Measurements from ENCODE around the gene IRS1.

The IRS1 gene

DNA sequence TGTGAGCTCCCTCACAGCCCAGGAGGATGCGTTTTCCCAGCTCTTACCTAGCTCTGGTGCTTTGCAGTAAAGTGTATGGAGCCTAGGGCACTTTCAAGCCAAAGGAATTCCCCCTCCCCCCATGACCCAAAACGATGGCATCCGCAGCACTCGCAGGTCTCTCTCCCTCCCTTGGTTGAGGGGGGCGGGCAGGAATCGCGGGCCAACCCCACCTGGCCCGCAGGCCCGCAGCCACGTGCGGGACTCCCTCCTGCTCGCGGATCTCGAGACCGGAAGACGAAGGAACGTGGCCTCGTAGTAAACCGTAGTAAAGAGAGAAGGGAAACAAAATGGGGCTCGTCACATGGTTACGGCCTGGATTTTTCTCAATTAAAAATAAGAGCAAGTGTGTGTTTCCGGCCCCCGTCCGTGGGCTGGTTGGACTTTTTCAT is 8.5 kb downstream of the IRS1 start:
- DNase-seq (ENCODE audit: low spot score), result peak; percentile 77

GRCh38 chr2:226790431-226790830 is 9.2 kb downstream of the IRS1 start:
- DNase-seq (ENCODE audit: low spot score), result peak; percentile 15

- no peak for DNase-seq (ENCODE audit: low spot score)
Measured at GRCh38 chr2:226790011-226790410, 9.6 kb downstream of the IRS1 start.

DNA sequence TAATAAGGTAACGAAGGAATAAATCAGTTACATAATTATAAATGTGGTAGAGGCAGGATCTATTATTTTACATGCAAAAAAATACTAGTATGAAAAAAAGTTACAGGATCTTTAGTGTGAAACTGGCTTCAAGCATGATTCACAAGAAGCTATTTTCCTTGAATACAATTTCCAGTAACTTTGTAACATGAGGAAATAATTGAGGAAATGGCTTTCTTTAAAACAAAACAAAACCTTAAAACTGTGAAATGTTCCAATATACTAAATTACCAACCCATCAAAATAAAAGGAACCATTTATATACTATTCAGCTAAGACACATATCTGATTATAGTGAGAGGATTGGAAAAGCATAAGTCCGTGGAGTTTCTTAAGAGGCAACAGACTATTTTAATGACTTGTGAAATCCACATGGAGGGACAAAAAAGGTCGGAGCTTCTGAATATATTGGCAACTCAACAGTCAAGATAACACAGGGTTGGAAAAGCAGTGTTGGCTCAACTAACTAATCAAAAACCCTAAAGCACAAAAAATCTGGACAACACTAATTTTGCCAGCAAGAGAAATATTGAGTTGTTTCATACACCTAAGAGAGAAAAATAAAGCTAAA is 10.6 kb downstream of the IRS1 start:
- DNase-seq (ENCODE audit: low spot score), result no peak

- DNase-seq (ENCODE audit: low spot score), result no peak
Measured at GRCh38 chr2:226788064-226788463, 11.6 kb downstream of the IRS1 start.

DNA sequence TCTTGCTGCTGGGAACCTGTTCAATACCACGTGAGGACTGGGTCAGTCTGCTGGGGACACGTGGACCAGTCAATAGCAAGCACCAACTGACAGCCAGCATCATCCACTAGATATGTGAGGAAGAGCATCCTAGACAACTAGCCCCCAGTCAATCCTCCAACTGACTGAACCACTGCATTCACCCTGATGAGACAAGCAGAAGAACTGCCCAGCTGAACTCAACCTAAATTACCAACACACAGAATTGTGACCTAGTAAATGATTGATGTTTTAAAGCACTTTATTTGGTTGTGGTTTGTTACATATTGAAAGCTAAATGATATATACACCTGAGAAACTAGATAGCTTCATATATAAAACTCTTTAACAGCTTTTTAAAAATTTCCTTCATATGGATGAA is 15.7 kb downstream of the IRS1 start:
- no peak for DNase-seq (ENCODE audit: low spot score)

DNA sequence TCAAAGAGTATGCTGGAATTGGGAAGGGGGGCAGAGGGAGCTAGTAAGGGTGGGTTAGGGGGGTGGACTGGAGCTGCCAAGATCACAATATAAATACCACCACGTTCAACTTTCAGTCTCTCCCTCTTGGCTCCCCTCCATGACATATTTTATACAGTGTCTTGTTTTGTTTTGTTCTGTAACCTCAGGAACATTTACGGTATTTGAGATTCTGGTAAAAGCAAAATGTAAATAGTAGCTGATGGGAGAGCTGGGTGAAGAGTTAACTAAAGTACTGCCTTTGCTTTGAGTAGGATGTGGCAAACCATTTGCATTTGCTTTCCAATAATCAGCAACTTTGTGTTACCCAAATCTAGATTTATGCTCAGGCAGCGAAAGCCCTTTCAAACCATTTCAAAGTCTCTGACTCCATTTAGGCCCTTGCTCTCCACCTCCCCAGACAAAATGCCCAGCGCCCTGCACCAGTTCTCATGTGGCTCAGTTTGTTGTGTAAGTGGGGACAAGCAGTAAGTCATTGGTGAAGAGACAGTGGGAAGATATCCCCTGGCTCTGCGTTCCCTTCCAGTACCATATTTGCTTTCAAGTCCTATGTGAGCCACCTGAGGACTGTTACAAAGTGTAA is 17.4 kb downstream of the IRS1 start:
- no peak for DNase-seq (ENCODE audit: low spot score)

- DNase-seq (ENCODE audit: low spot score), result no peak
Measured at GRCh38 chr2:226780431-226780830, 19.2 kb downstream of the IRS1 start.

DNA sequence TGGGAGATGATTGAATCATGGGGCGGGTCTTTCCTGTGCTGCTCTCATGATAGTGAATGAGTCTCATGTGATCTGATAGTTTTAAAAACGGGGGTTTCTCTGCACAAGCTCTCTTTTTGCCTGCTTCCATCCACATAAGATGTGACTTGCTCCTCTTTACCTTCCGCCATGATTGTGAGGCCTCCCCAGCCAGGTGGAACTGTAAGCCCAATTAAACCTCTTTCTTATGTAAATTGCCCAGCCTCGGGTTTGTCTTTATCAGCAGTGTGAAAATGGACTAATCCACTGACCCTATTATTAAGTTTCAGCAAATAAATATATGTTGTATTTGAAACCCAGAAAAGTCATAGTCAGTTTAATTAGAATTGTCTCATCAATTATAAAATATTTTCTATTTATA is 22.0 kb downstream of the IRS1 start:
- no peak for DNase-seq (ENCODE audit: low spot score)

DNA sequence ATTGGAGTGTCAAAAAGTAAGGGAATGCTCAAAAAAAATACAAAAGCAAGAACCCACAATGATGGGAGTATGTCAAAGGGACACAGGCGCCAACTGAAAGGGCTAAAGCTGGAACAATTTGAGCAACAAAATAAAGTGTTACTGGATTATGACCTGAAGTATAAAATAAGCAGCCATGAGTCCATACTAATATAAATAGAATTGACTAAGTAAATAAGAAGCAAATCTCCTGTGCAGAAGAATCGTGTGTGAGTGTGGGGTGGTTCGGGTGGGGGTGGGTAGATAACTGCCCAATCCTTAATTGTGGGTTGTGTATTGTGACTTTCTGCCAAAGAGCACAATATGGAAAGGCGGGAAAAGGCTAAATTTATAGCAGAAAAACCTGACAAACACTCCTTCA is 23.5 kb downstream of the IRS1 start:
- DNase-seq (ENCODE audit: low spot score), result no peak

- DNase-seq (ENCODE audit: low spot score), result no peak
Measured at GRCh38 chr2:226775032-226775509, 24.5 kb downstream of the IRS1 start.

DNA sequence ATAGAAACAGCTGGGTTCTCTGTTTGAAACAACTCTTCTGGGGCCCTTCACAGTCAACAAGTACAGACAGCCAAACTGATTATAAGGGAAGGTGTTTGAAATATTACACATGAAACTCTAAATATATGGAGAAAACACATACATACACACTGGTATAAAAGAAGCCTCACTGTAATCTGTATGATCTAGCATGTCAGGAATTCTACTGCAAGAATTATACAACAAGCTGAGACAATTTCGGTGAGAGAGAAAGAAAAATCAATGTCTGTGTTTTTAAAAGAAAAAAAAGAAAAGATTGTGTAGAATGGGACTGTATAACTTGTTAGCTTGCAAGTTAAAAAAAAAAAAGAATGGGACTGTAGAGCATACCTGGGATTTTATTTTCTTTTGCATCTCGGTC is 26.3 kb downstream of the IRS1 start:
- no peak for DNase-seq (ENCODE audit: low spot score)

GRCh38 chr2:226772389-226773179 is 27.0 kb downstream of the IRS1 start:
- DNase-seq (ENCODE audit: low spot score), result peak; percentile 20

DNA sequence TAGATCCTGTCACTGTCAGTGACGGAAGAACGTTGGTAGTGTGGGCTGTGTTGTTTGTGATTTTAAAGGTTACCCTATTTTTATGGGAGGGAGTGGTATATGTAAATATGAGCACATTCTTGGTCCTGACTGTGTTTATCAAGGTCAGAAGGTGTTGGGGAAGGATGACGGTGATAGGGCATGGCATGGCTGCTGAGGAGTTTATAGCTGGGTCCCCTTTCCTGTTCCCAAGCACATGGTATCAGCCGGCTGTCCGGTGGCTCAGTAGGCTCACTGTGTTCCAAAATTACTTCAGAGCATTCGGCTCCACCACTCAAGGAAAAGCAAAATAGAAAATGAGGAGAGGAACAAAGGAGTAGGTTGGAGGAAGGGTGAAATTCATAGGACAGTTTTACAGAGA is 28.6 kb downstream of the IRS1 start:
- DNase-seq (ENCODE audit: low spot score), result no peak

DNA sequence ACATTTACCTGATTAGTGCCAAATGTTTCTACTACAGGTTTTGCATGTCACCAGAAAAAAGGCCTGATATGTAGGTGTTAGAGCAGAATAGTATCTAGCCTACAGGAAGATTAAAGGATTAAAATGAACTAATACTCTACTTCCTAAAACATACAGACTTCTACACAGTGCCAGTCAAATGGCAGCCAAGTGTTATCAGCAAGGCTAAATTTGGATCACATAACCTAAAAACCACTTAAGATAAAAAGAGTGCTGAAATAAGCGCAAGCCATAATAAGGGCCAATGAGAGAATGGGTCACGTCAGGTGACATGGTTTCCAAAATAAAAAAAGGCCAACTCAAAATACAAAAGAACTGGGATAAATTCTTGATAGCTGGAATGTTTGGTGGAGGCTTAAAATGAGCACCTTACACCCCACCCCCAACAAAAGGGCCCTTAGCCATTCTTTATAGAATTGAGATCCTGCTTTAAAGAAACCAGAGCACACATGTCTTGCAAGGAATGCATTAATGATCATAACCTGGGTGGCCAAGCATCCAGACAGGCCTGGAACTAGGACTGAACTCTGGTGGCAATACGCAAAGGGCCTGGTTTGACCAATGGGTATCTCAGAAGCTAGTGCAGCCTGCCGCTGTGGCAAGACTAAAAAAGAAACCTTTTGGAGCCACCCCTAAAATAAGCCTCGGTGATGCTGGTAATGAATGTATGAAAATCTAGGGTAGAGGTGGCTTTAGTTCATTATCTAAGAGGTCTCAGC is 32.4 kb downstream of the IRS1 start:
- DNase-seq (ENCODE audit: low spot score), result no peak

DNA sequence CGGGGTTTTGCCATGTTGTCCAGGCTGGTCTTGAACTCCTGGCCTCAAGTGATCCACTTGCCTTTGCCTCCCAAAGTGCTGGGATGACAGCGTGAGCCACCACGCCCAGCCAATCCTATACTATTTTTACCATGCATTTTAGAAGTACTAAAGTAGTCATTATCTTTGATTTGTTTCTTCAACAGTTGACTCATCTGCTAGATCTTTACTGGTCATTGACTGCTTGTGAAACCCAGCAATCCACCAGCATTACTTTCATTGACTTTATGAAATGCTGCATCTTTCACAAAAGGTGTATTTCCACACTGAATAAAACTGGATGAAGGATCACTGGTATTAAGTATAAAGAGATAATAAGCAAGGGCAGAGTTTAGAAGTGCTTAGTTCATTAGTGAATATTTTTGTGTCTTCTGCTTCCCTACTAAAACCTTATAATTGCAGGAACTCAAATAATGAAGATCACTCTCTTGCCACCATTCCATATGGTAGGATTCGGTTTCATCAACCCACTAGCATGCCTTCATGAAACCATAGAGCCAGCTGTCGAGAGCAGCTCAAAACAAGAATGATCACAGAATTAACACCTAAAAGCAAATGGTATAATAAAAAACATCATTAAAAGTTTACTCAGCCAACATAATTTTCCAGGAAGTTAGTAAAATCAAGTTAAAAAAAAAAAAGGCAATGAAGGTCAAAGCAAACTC is 33.1 kb downstream of the IRS1 start:
- no peak for DNase-seq (ENCODE audit: low spot score)

DNA sequence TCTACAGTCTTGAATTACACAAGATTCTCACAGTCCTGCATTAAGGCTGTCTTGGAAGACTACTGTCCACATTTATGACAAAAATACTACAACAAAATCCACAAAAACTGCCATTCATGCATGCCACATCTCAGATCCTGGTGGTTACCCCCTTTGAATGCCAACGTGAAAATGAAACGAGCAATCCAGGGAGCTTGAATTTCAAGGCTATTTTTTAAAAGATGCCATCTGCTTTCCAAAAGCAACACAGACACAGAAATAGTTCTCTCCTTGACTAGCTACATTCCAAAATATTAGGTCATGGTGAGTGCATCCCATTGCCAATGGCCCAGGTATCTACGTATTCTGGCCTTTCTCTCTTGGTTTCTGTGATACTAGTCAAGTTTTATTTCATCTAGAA is 36.3 kb downstream of the IRS1 start:
- peak; percentile 72 for DNase-seq (ENCODE audit: low spot score)

- no peak for DNase-seq (ENCODE audit: low spot score)
Measured at GRCh38 chr2:226761195-226761583, 38.4 kb downstream of the IRS1 start.

GRCh38 chr2:226760412-226761194 is 39.0 kb downstream of the IRS1 start:
- no peak for DNase-seq (ENCODE audit: low spot score)

GRCh38 chr2:226759768-226760167 is 39.9 kb downstream of the IRS1 start:
- no peak for DNase-seq (ENCODE audit: low spot score)

Data from cerebellar cortex (tissue), 1 donor.